Psoas muscle (tissue), 8 donors: ENCODE results near the gene ZNF219. TPM values are rescaled to one million over a fixed set of nuclear protein-coding genes. Genes with fewer than 3 reads are reported as not detected.
A peak's percentile ranks its signal among the peaks of the same experiment; 100 is the strongest.

ENCODE experiments used
- ATAC-seq, 4 donors: fragments of 200-7000 bp; cut with Tn5 transposase; one replicate each; pipeline ENCODE4 v1.9.1; 2020; ENCODE audit warnings: moderate library complexity in 3 of 4, mild to moderate bottlenecking in 2 of 4
- DNase-seq, 2 donors: peaks; one replicate each; pipeline ENCODE4 v3.0.0-alpha.2; 2020
- H3K27ac ChIP-seq: fragments of 200-600 bp; one replicate; pipeline ENCODE4 v1.8.0; 2022
- H3K27me3 ChIP-seq, 3 donors: fragments of 200-600 bp in 1 of 3; one replicate each; pipeline versions ENCODE4 v1.6.1 to v1.8.0; 2013 to 2022; ENCODE audit warnings: low read length in 2 of 3, mild to moderate bottlenecking in 2 of 3, moderate library complexity in 1 of 3; ENCODE audit not compliant: insufficient read depth in 3 of 3
- H3K36me3 ChIP-seq, 2 donors: fragments of 200-600 bp in 1 of 2; one replicate each; pipeline versions ENCODE4 v1.6.1 to v1.8.0; 2013 to 2022; ENCODE audit warnings: low read depth in 1 of 2, mild to moderate bottlenecking in 1 of 2, moderate library complexity in 1 of 2; ENCODE audit not compliant: insufficient read depth in 1 of 2
- H3K4me1 ChIP-seq: fragments of 200-600 bp; one replicate; pipeline ENCODE4 v1.8.0; 2022
- H3K4me3 ChIP-seq: fragments of 200-600 bp; one replicate; pipeline ENCODE4 v1.8.0; 2022; ENCODE audit warnings: mild to moderate bottlenecking
- H3K9me3 ChIP-seq: fragments of 200-600 bp; one replicate; pipeline ENCODE4 v1.8.0; 2022
- WGBS, 3 donors: extraction: QIAGEN DNeasy Blood & Tissue Kit; methylation state at CpG; one replicate each; pipeline versions ENCODE4 v1.1.6 to v1.1.7; 2013; 5-methylcytosine and 5-hydroxymethylcytosine counted together
- intact Hi-C, 2 donors: fragments of 100-400 bp; cut with DNase I; formaldehyde crosslinking; loops; one replicate each; pipeline versions ENCODE4 v1.11.0 to v1.14.2; 2022
- polyA plus RNA-seq, 3 donors: library from polyadenylated mRNA; stranded (reverse); fragments of 200-250 nt; gene quantifications; one replicate each; pipeline ENCODE4 v1.2.3, GENCODE V29; 2013
- total RNA-seq, 4 donors: library from RNA; stranded (reverse); fragmentation: NEBNext Ultra II Directional in 2 of 4; extraction: Animal tissue kit (Norgen Biotek cat#: 25700) in 2 of 4; gene quantifications; one replicate each; pipeline versions ENCODE4 v1.2.1 to v1.2.4, GENCODE V29; 2021 to 2023
- TF ChIP-seq, protein P1 (sequence below): fragments of 200-600 bp; IDR thresholded peaks from one replicate; pipeline ENCODE4 v1.8.0; 2022; ENCODE audit warnings: antibody characterized with exemption
- donor health status: healthy with polysubstance abuse.
- donor health status: DM: no; HTN: no; CAD: no; lungs with moderate emphysema.
- donor health status: Bipolar disorder and iron deficiency.
- donor health status: healthy.
- donor health status: DM: yes; HTN: yes; CAD: no.
- donor health status: DM: no; HTN: no; CAD: no.
- donor health status: DM: no; HTN: no; CAD: no.
- donor health status: DM: yes; HTN: yes; CAD: no.

ZNF219 gene
- total and polyA plus RNA-seq, 7 donors = 13.9 to 38.1 (median 28.5) TPM

DNA sequence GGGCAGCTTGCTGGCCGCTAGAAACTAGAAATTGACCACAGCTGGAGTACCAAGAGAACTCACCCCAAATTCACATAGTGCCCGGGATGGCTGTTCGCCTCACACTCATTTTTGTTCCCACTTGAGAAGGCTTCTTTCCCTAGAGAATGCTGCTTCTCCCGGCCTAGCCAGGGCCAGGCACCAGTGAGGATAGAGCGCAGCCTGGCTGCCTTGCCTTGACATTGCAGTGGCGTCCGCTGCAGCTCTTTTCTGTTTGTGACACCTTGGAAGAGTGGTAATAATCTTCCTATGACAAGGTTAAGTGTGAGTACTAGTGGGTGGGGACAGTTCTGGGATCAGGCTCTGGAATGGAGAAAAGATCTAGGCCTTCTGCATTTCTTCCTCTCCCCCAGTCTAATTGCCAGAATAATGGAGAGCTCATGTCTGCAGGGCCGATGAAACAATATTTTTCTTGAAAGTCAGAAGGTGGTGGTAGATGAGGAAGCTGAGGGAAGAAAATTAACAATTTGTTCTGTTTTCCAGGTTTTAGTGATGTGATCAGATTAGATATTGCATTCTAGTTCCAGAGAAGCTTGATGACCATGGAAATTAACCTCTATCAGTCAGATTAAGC is 6.1 kb upstream of the ZNF219 start:
- intact Hi-C loops = loop anchor here (1.0 to 10.0 kb wide), 6 partner anchors 34 to 642 kb away; partner anchors contain the start of genes ANG (in 1 of the 2), ARHGEF40 (in 1 of the 2), PIP4P1 (in 1 of the 2) and RNASE4 (in 1 of the 2)
- peak overlapping the region; percentile 100 for H3K27ac ChIP-seq
- H3K9me3 ChIP-seq = no peaks in the 10 kb centered on the region
- H3K36me3 ChIP-seq = no peaks in the 10 kb centered on the region
- H3K4me3 ChIP-seq = peak overlapping the region; percentile 94
- 3 to 4% (median 4%) methylated on average over 8 of the region's 8 CpGs for WGBS, 3 donors
- ATAC-seq (peak; percentile 74 to 83 (median 78)), DNase-seq (peak; percentile 77 to 88)
- peaks cover 31% of the 10 kb centered on the region for H3K4me1 ChIP-seq
- H3K27me3 ChIP-seq = no peaks in the 10 kb centered on the region
- TF ChIP-seq, protein P1, sequence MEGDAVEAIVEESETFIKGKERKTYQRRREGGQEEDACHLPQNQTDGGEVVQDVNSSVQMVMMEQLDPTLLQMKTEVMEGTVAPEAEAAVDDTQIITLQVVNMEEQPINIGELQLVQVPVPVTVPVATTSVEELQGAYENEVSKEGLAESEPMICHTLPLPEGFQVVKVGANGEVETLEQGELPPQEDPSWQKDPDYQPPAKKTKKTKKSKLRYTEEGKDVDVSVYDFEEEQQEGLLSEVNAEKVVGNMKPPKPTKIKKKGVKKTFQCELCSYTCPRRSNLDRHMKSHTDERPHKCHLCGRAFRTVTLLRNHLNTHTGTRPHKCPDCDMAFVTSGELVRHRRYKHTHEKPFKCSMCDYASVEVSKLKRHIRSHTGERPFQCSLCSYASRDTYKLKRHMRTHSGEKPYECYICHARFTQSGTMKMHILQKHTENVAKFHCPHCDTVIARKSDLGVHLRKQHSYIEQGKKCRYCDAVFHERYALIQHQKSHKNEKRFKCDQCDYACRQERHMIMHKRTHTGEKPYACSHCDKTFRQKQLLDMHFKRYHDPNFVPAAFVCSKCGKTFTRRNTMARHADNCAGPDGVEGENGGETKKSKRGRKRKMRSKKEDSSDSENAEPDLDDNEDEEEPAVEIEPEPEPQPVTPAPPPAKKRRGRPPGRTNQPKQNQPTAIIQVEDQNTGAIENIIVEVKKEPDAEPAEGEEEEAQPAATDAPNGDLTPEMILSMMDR = peak; percentile 96

DNA sequence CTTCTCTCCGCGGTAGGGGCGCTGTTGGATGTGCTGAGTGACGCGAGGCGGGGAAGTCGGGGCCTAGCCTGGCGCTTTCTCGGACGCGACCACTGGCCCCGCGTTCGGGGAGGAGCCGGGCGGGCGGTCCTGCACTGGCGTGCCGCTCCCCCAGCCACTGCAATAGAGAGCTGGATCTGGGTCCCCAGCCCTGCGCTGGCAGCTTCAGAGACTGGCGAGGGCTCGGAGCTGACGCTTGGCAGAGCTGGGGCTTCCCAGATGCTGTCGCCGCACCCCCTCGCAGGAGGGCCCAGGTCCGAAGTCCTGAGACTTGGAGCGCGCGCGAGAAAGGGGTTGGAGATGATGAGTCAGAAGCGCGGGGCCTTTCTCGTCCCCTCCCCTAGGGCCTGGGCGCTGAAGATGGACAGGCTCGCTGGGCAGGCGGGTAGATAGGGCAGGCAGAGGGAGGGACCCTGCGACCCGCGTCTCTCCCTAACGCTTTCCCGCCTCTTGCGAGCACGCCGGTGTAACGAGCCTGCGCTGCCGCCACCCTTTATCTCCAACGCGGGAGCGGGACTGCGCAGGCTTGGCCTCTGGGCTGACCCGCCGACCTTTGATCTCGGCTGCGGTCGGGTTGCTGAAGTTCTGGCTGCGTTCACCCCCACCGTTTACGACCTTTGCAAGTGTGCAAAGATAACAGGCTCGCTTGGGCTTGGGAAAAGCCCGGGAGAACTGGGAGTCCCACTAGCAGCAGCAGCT is 5.4 kb upstream of the ZNF219 start:
- DNase-seq (peak; percentile 96 to 98), ATAC-seq (peak; percentile 93 to 97 (median 96))
- H3K4me1 ChIP-seq = peaks cover 38% of the 10 kb centered on the region
- H3K4me3 ChIP-seq = peak overlapping the region; percentile 94
- no peaks in the 10 kb centered on the region for H3K27me3 ChIP-seq
- H3K9me3 ChIP-seq = no peaks in the 10 kb centered on the region
- intact Hi-C loops = loop anchor here (1.0 to 10.0 kb wide), 5 partner anchors 34 to 642 kb away; partner anchors contain the start of genes ANG (in 1 of the 2), ARHGEF40 (in 1 of the 2), PIP4P1 (in 1 of the 2) and RNASE4 (in 1 of the 2)
- TF ChIP-seq, protein P1 = peak; percentile 77
- H3K27ac ChIP-seq = peak overlapping the region; percentile 100
- no peaks in the 10 kb centered on the region for H3K36me3 ChIP-seq
- WGBS, 3 donors = 0% methylated on average over 54 to 62 of the region's 62 CpGs

DNA sequence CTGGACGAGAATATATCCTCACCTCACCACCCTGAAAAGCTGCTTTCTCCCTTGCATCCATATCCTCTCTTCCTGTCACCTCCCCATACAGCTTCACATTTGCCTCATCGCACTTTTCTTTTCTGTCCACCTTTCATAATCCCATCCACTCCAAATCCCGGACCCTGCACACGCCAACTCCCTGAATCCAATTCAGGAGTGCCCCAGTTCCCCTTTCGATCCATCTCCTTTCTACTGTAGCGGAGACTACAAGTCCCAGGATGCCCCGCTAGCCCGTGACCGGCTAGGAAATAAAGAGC is 4.9 kb upstream of the ZNF219 start:
- 0 to 1% (median 1%) methylated on average over 9 of the region's 9 CpGs for WGBS, 3 donors
- H3K4me3 ChIP-seq = peak overlapping the region; percentile 94
- DNase-seq (no peak), ATAC-seq (no peak)
- no peaks in the 10 kb centered on the region for H3K27me3 ChIP-seq
- intact Hi-C loops = loop anchor here (5.0 to 10.0 kb wide), 3 partner anchors 36 to 641 kb away; partner anchors contain the start of genes ANG (in 1 of the 2), PIP4P1 (in 1 of the 2) and RNASE4 (in 1 of the 2)
- H3K36me3 ChIP-seq = no peaks in the 10 kb centered on the region
- TF ChIP-seq, protein P1 = no peak
- H3K4me1 ChIP-seq = peaks cover 40% of the 10 kb centered on the region
- H3K27ac ChIP-seq = peak overlapping the region; percentile 100
- H3K9me3 ChIP-seq = no peaks in the 10 kb centered on the region

DNA sequence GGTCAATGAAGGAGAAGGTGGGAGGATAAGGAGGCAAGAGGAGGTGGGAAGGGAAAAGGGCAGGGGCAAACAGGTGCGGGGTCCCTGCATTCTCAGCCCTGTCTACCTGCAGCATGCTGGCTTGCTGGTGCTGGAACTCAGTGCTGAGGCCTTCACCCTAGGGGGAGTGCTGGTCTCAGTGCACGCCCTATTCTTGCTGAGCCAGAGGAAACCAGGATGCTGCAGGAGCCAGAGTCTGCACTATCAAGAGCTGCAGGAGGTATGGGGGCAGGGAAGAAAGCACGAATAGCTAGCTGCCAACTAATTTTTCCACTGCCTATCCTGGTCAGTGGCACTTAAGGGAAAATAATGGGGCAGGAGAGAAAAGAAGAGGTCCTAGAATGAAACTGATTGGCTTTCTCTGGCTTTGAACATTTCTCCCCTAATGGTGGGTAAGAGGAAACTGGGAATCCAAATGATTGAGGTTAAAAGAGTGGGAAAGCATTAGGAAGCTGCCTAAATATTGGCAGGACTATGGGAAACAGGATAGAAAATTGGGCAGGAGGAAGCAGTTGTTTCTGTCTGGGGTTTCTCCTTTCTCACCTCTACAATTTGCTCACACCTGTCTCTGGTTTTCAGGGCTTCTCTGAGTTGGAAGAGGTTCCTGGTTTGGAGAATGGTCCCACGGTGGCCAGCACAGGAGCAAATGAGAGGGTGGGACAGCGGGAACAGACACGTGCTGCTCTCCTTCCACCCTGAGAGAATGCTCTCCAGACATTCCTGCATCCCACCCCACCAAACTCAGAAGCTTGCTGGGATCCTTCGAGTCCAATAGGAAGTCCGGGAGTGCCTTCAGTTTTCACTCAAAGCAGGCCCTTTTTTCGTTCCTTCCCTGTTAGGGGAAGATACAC is 4.3 kb upstream of the ZNF219 start:
- Histone ChIP-seq H3K9me3 (no peaks in the 10 kb centered on the region), H3K4me3 (peak overlapping the region; percentile 94), H3K4me1 (peaks cover 40% of the 10 kb centered on the region), H3K27me3 (no peaks in the 10 kb centered on the region), H3K27ac (peak overlapping the region; percentile 100), H3K36me3 (no peaks in the 10 kb centered on the region)
- ATAC-seq (no peak), DNase-seq (no peak)
- 22 to 27% (median 25%) methylated on average over 9 of the region's 9 CpGs for WGBS, 3 donors
- TF ChIP-seq, protein P1 = no peak
- intact Hi-C loops = loop anchor here (5.0 to 10.0 kb wide), 3 partner anchors 35 to 640 kb away; partner anchors contain the start of genes ANG (in 1 of the 2), PIP4P1 (in 1 of the 2) and RNASE4 (in 1 of the 2)
